Measurements from ENCODE around the gene PEX11G. TPM values are rescaled to one million over a fixed set of nuclear protein-coding genes. Genes with fewer than 3 reads are reported as not detected.

The PEX11G gene
- total and polyA plus RNA-seq, 8 donors: 1.5 to 6.8 (median 2.5) TPM

DNA sequence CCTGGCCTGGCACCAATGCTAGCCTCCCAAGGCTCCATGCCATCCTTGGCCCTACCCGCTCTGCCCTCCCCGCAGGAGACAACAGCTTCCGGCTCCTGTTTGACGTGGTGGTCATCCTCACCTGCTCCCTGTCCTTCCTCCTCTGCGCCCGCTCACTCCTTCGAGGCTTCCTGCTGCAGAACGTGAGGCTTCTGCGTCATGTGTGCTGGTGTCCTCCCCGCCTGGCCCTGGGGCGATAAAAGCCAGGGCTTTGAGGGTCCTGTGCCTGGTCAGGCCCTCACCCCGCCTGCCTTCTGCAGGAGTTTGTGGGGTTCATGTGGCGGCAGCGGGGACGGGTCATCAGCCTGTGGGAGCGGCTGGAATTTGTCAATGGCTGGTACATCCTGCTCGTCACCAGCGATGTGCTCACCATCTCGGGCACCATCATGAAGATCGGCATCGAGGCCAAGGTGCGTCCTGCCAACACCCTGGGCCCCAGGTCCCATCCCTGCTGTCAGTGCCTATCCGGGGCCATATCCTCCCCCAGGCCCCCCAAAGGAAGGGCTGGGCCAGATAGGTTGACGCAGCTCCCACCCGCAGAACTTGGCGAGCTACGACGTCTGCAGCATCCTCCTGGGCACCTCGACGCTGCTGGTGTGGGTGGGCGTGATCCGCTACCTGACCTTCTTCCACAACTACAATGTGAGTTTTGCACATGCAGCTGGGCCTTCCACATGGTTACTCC lies 39.8 kb upstream of the PEX11G start:
- no peak for FAIRE-seq
- no peak for DNase-seq
- Histone ChIP-seq H3K27me3 (no peaks in the 10 kb centered on the region), H3K36me3 (no peaks in the 10 kb centered on the region), H3K27ac (no peak overlapping the region), H3K4me3 (no peak overlapping the region), H3K4me1 (peaks cover 0 to under 1% (median 0%) of the 10 kb centered on the region in 3 donors), H3K9me3 (no peaks in the 10 kb centered on the region)
- intact Hi-C loops (cut with DNase I): no loop called here
- 93 to 96% methylated on average over 32 of the region's 32 CpGs for WGBS, 2 donors
- ATAC-seq: no peak
- TF ChIP-seq, protein P1, sequence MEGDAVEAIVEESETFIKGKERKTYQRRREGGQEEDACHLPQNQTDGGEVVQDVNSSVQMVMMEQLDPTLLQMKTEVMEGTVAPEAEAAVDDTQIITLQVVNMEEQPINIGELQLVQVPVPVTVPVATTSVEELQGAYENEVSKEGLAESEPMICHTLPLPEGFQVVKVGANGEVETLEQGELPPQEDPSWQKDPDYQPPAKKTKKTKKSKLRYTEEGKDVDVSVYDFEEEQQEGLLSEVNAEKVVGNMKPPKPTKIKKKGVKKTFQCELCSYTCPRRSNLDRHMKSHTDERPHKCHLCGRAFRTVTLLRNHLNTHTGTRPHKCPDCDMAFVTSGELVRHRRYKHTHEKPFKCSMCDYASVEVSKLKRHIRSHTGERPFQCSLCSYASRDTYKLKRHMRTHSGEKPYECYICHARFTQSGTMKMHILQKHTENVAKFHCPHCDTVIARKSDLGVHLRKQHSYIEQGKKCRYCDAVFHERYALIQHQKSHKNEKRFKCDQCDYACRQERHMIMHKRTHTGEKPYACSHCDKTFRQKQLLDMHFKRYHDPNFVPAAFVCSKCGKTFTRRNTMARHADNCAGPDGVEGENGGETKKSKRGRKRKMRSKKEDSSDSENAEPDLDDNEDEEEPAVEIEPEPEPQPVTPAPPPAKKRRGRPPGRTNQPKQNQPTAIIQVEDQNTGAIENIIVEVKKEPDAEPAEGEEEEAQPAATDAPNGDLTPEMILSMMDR (IDR thresholded peaks at IDR 0.05): no peak

DNA sequence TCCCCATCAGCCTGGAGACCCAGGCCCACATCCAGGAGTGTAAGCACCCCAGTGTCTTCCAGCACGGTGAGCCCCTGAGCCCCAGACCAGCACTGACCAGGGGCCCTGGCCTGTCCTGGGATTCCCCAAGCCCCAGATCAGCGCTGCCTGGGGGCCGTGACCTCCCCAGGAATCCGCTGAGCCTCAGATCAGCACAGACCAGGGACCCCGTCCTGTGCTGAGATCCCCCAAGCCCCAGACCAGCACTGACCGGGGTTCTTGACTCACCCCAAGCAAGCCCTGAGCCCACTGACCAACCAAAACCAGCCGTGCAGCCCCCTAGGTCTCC lies 39.3 kb upstream of the PEX11G start:
- Histone ChIP-seq H3K27ac (no peak overlapping the region), H3K4me3 (no peak overlapping the region), H3K36me3 (no peaks in the 10 kb centered on the region), H3K4me1 (peaks cover 2 to 6% (median 4%) of the 10 kb centered on the region in 3 donors), H3K27me3 (no peaks in the 10 kb centered on the region), H3K9me3 (no peaks in the 10 kb centered on the region)
- ATAC-seq (no peak), DNase-seq (no peak), FAIRE-seq (no peak)
- 88 to 91% methylated on average over 7 of the region's 7 CpGs for WGBS, 2 donors
- TF ChIP-seq, protein P1 (IDR thresholded peaks at IDR 0.05): no peak
- intact Hi-C loops (cut with DNase I): no loop called here

DNA sequence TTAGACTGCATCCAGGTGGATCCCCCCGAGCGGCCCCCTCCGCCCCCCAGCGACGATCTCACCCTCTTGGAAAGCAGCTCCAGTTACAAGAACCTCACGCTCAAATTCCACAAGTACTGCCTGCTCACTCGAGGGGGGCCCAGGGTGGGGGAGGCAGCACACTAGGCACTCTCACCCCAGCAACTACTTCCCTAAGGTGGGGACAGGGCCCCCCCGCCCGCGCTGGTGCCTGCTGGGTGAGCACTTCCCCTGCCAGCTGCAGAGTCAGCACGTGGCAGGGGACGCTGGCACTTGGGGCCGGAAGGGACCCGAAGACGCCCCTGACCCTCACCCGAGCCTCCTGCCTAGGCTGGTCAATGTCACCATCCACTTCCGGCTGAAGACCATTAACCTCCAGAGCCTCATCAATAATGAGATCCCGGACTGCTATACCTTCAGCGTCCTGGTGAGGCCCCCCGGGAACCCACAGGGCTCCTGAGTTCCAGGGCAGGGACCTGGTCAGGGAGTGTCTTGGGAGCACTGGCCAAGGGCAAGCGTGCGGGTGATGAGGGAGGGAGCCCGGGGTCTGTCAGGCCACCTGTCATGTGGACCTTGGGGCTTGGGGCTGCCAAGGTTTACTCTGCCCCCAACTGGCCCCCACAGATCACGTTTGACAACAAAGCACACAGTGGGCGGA lies 38.8 kb upstream of the PEX11G start:
- no peak overlapping the region for H3K4me3 ChIP-seq
- 80 to 83% methylated on average over 25 of the region's 25 CpGs for WGBS, 2 donors
- TF ChIP-seq, protein P1 (IDR thresholded peaks at IDR 0.05): no peak
- H3K4me1 ChIP-seq: peaks cover 4 to 8% (median 7%) of the 10 kb centered on the region in 3 donors
- H3K27ac ChIP-seq: no peak overlapping the region
- FAIRE-seq (no peak), ATAC-seq (peak in 1 of 4 donors; percentile 64), DNase-seq (no peak)
- no peaks in the 10 kb centered on the region for H3K36me3 ChIP-seq
- no peaks in the 10 kb centered on the region for H3K27me3 ChIP-seq
- intact Hi-C loops (cut with DNase I): no loop called here
- no peaks in the 10 kb centered on the region for H3K9me3 ChIP-seq

DNA sequence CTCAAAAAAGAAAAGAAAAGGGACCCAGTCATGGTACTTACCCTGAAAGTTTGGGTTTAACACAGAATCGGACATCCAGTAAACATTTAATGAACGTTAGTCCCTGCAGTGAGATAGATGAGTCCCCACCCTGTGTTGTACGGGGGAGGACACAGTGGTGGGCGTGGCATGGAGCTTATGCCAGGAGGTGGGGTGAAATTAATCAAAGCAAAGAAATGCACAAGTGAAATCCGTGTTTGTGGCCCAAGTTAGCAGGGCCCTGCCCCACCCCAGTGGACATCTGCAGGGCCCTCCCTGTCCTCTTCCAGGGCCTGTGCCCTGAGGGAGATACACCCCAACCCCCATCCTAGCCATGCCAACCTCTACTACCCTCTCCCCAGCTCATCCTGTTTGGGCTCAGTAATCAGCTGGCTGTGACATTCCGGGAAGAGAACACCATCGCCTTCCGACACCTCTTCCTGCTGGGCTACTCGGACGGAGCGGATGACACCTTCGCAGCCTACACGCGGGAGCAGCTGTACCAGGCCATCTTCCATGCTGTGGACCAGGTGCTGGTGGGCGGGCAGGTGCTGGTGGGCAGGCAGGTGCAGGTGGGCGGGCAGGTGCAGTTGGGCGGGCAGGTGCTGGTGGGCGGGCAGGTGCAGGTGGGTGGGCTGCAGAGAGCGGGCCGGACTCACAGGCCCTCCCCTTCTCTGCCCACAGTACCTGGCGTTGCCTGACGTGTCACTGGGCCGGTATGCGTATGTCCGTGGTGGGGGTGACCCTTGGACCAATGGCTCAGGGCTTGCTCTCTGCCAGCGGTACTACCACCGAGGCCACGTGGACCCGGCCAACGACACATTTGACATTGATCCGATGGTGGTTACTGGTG lies 37.5 kb upstream of the PEX11G start:
- Histone ChIP-seq H3K4me1 (peaks cover 4 to 13% (median 12%) of the 10 kb centered on the region in 3 donors), H3K27ac (no peak overlapping the region), H3K4me3 (no peak overlapping the region), H3K36me3 (no peaks in the 10 kb centered on the region), H3K27me3 (no peaks in the 10 kb centered on the region), H3K9me3 (no peaks in the 10 kb centered on the region)
- TF ChIP-seq, protein P1 (IDR thresholded peaks at IDR 0.05): no peak
- 89 to 93% methylated on average over 30 to 31 of the region's 31 CpGs for WGBS, 2 donors
- no peak for ATAC-seq
- no peak for FAIRE-seq
- intact Hi-C loops (cut with DNase I): no loop called here
- no peak for DNase-seq

Data from pancreas (tissue), 10 donors.